H9 (cell line): ENCODE measurements around the gene TRIM44. TPM values are rescaled to one million over a fixed set of nuclear protein-coding genes. Genes with fewer than 3 reads are reported as not detected.

Experiments used
- DNase-seq: peaks from one replicate; pipeline ENCODE4 v3.0.0-alpha.2; 2017
- H2AFZ ChIP-seq: one replicate; pipeline ENCODE4 v1.6.1; 2013; ENCODE audit warnings: mild to moderate bottlenecking, low read length, control low read depth, moderate library complexity
- H2AK5ac ChIP-seq: 2 replicates; pipeline ENCODE4 v1.6.1; 2013; ENCODE audit warnings: low read length, control low read depth, mixed read lengths; ENCODE audit not compliant: insufficient read length
- H2BK120ac ChIP-seq: one replicate; pipeline ENCODE4 v1.6.1; 2013; ENCODE audit warnings: low read depth, mild to moderate bottlenecking, low read length, control low read depth, inconsistent platforms; ENCODE audit not compliant: poor library complexity, severe bottlenecking
- H2BK12ac ChIP-seq: 2 replicates; pipeline ENCODE4 v1.6.1; 2013; ENCODE audit warnings: low read length, control low read depth, mixed read lengths, low read depth; ENCODE audit not compliant: insufficient read length
- H2BK15ac ChIP-seq: 2 replicates; pipeline ENCODE4 v1.6.1; 2013; ENCODE audit warnings: low read depth, low read length, control low read depth
- H2BK20ac ChIP-seq: one replicate; pipeline ENCODE4 v1.6.1; 2013; ENCODE audit warnings: low read depth, mild to moderate bottlenecking, low read length, control low read depth, inconsistent platforms; ENCODE audit not compliant: poor library complexity, severe bottlenecking
- H2BK5ac ChIP-seq: 2 replicates; pipeline ENCODE4 v1.6.1; 2013; ENCODE audit warnings: low read length, control low read depth, mixed read lengths; ENCODE audit not compliant: insufficient read length
- H3K14ac ChIP-seq: 2 replicates; pipeline ENCODE4 v1.6.1; 2013; ENCODE audit warnings: low read length, control low read depth; ENCODE audit not compliant: insufficient read depth
- H3K18ac ChIP-seq: 2 replicates; pipeline ENCODE4 v1.6.1; 2013; ENCODE audit warnings: low read depth, mild to moderate bottlenecking, mixed read lengths, low read length, control low read depth; ENCODE audit not compliant: insufficient read length
- H3K23ac ChIP-seq: 2 replicates; pipeline ENCODE4 v1.6.1; 2013; ENCODE audit warnings: low read length, control low read depth, mixed read lengths, low read depth; ENCODE audit not compliant: insufficient read length
- H3K23me2 ChIP-seq: 2 replicates; pipeline ENCODE4 v1.6.1; 2013; ENCODE audit warnings: low read depth, mild to moderate bottlenecking, mixed read lengths, low read length, control low read depth; ENCODE audit not compliant: insufficient read length, poor library complexity, severe bottlenecking
- H3K27ac ChIP-seq: 2 replicates; pipeline ENCODE4 v1.5.1; 2013; ENCODE audit warnings: low read length, control low read depth, mixed read lengths, low read depth; ENCODE audit not compliant: insufficient read length
- H3K27me3 ChIP-seq: 2 replicates; pipeline ENCODE4 v1.6.1; 2013; ENCODE audit warnings: low read length, control low read depth, inconsistent platforms; ENCODE audit not compliant: insufficient read depth
- H3K4ac ChIP-seq: 2 replicates; pipeline ENCODE4 v1.6.1; 2013; ENCODE audit warnings: low read depth, mild to moderate bottlenecking, control low read depth, inconsistent platforms, low read length, moderate library complexity
- H3K4me1 ChIP-seq: 2 replicates; pipeline ENCODE4 v1.6.1; 2013; ENCODE audit warnings: low read length, control low read depth, inconsistent platforms; ENCODE audit not compliant: insufficient read depth
- H3K4me2 ChIP-seq: 2 replicates; pipeline ENCODE4 v1.6.1; 2013; ENCODE audit warnings: low read length, control low read depth, mixed read lengths; ENCODE audit not compliant: insufficient read length, insufficient read depth
- H3K56ac ChIP-seq: 2 replicates; pipeline ENCODE4 v1.6.1; 2013; ENCODE audit warnings: low read depth, mild to moderate bottlenecking, mixed read lengths, low read length, control low read depth; ENCODE audit not compliant: insufficient read length
- H3K79me1 ChIP-seq: 2 replicates; pipeline ENCODE4 v1.6.1; 2013; ENCODE audit warnings: low read depth, mild to moderate bottlenecking, moderate library complexity, low read length, control low read depth, inconsistent platforms; ENCODE audit not compliant: insufficient read depth, poor library complexity, severe bottlenecking
- H3K79me2 ChIP-seq: 2 replicates; pipeline ENCODE4 v1.6.1; 2013; ENCODE audit warnings: low read length, control low read depth, inconsistent platforms; ENCODE audit not compliant: insufficient read depth
- H3K9ac ChIP-seq: 2 replicates; pipeline ENCODE4 v1.6.1; 2013; ENCODE audit warnings: low read length, control low read depth, mixed read lengths; ENCODE audit not compliant: insufficient read length; ENCODE audit errors: extremely low read depth
- H3K9me3 ChIP-seq: one replicate; pipeline ENCODE4 v1.6.1; 2013; ENCODE audit warnings: low read depth, low read length, inconsistent platforms; ENCODE audit not compliant: control insufficient read depth
- H3T11ph ChIP-seq: one replicate; pipeline ENCODE4 v1.6.1; 2013; ENCODE audit warnings: mild to moderate bottlenecking, low read length, control low read depth, inconsistent platforms
- H4K20me1 ChIP-seq: one replicate; pipeline ENCODE4 v1.6.1; 2013; ENCODE audit not compliant: control insufficient read depth, insufficient read length, insufficient read depth
- H4K5ac ChIP-seq: 2 replicates; pipeline ENCODE4 v1.6.1; 2013; ENCODE audit warnings: low read depth, mild to moderate bottlenecking, mixed read lengths, low read length, control low read depth; ENCODE audit not compliant: insufficient read length
- H4K8ac ChIP-seq: replicated peaks from 2 replicates; pipeline ENCODE4 v1.6.1; 2013; ENCODE audit warnings: low read length, control low read depth, mixed read lengths, low read depth; ENCODE audit not compliant: insufficient read length
- H4K91ac ChIP-seq: 2 replicates; pipeline ENCODE4 v1.6.1; 2013; ENCODE audit warnings: low read depth, mild to moderate bottlenecking, moderate library complexity, mixed read lengths, low read length, control low read depth; ENCODE audit not compliant: insufficient read length
- H3K27ac Mint-ChIP-seq, 3 experiments: 2 replicates in 2 of 3; 3 replicates in 1 of 3; pipeline ENCODE4 v1.8.0; 2020 to 2021; ENCODE audit warnings: mixed read lengths in 3 of 3, mild to moderate bottlenecking in 1 of 3, moderate library complexity in 1 of 3
- H3K27me3 Mint-ChIP-seq: 2 replicates; pipeline ENCODE4 v1.8.0; 2021; ENCODE audit warnings: low read depth, mild to moderate bottlenecking, moderate library complexity, mixed read lengths
- H3K36me3 Mint-ChIP-seq, 3 experiments: 2 replicates in 2 of 3; 3 replicates in 1 of 3; pipeline ENCODE4 v1.8.0; 2020 to 2021; ENCODE audit warnings: low read depth in 3 of 3, mixed read lengths in 3 of 3; ENCODE audit not compliant: insufficient read depth in 1 of 3
- H3K4me1 Mint-ChIP-seq, 2 experiments: 2 replicates each; pipeline ENCODE4 v1.8.0; 2020; ENCODE audit warnings: mixed read lengths in 2 of 2
- H3K4me3 Mint-ChIP-seq, 2 experiments: 2 replicates in 1 of 2; 3 replicates in 1 of 2; pipeline ENCODE4 v1.8.0; 2020 to 2021; ENCODE audit warnings: mild to moderate bottlenecking in 2 of 2, mixed read lengths in 2 of 2, moderate library complexity in 1 of 2
- H3K9me3 Mint-ChIP-seq, 2 experiments: 2 replicates in 1 of 2; 3 replicates in 1 of 2; pipeline ENCODE4 v1.8.0; 2020; ENCODE audit warnings: mild to moderate bottlenecking in 2 of 2, mixed read lengths in 2 of 2, moderate library complexity in 1 of 2
- CTCF ChIP-seq: fragments of 200-600 bp; sonication (generic); conservative IDR thresholded peaks from 3 replicates; pipeline ENCODE4 v1.8.0; 2021; ENCODE audit warnings: antibody characterized with exemption, mild to moderate bottlenecking
- WGBS: extraction: QIAGEN DNeasy Blood & Tissue Kit; methylation state at CpG from one replicate; pipeline ENCODE4 v1.1.7; 2013; ENCODE audit warnings: missing lambda C conversion rate, low lambda C conversion rate, mixed read lengths; ENCODE audit not compliant: insufficient read length; ENCODE audit errors: extremely low coverage; 5-methylcytosine and 5-hydroxymethylcytosine counted together
- total RNA-seq: library from RNA; stranded (reverse); gene quantifications from 2 replicates; pipeline ENCODE4 v1.2.1, GENCODE V29; 2021

TRIM44 gene
- total RNA-seq, 1 experiment from 2014 or later = 37.7 TPM

- peaks cover 9% of the 10 kb centered on the region for H3K79me1 ChIP-seq
- 0 out of 7 replicates have a peak overlapping the region, but pooled peaks of 1 of the 3 experiments have one; percentile 24 for H3K27ac Mint-ChIP-seq
These were observed 13.5 kb downstream of the TRIM44 start for GRCh38 chr11:35675901-35676610.

More at GRCh38 chr11:35675901-35676610, 13.5 kb downstream of the TRIM44 start:
- Mint-ChIP-seq H3K4me3 (no peak overlapping the region), H3K9me3 (no peaks in the 10 kb centered on the region; a peak in 1 of 5 replicates), H3K4me1 (peaks cover 7 to 10% of the 10 kb centered on the region in 2 experiments), H3K36me3 (no peaks in the 10 kb centered on the region), H3K27me3 (no peaks in the 10 kb centered on the region)
- no peak overlapping the region for H2BK120ac ChIP-seq
- no peak overlapping the region for H3K4me2 ChIP-seq
- H4K8ac ChIP-seq = no peak overlapping the region
- H2AK5ac ChIP-seq = no peak overlapping the region
- no peak overlapping the region for H3K9ac ChIP-seq
- WGBS = no CpG with 5 or more reads among the region's 1 CpG
- no peak overlapping the region for H2BK5ac ChIP-seq
- no peaks in the 10 kb centered on the region for H3K27me3 ChIP-seq
- no peak overlapping the region for H3K14ac ChIP-seq
- no peak for TF ChIP-seq CTCF
- H4K5ac ChIP-seq = no peak overlapping the region
- no peak overlapping the region for H3K56ac ChIP-seq
- H4K91ac ChIP-seq = no peak overlapping the region
- no peak overlapping the region for H3T11ph ChIP-seq
- H2BK12ac ChIP-seq = no peak overlapping the region
- H3K18ac ChIP-seq = no peak overlapping the region
- H3K4ac ChIP-seq = no peak overlapping the region
- DNase-seq = no peak
- no peak overlapping the region for H2AFZ ChIP-seq
- no peaks in the 10 kb centered on the region; the same call in 1 of the 2 replicates for H3K4me1 ChIP-seq
- no peaks in the 10 kb centered on the region for H3K23me2 ChIP-seq
- H3K27ac ChIP-seq = no peak overlapping the region
- no peaks in the 10 kb centered on the region for H4K20me1 ChIP-seq
- H2BK20ac ChIP-seq = no peak overlapping the region
- H2BK15ac ChIP-seq = no peak overlapping the region
- no peaks in the 10 kb centered on the region for H3K9me3 ChIP-seq
- H3K79me2 ChIP-seq = peaks cover 8% of the 10 kb centered on the region; the same call in 1 of the 2 replicates
- no peak overlapping the region for H3K23ac ChIP-seq
